Activated T-cell treated with anti-CD3 and anti-CD28 coated beads, Interleukin-2, amount 50 U/mL, for 72 hours (primary cell): ENCODE measurements around the gene CNKSR3. TPM values are rescaled to one million over a fixed set of nuclear protein-coding genes. Genes with fewer than 3 reads are reported as not detected.
A peak's percentile ranks its signal among the peaks of the same experiment; 100 is the strongest.
"Not testable (repeated sequence)": the region's sequence is repeated elsewhere in the genome, so short reads cannot be mapped to it uniquely, and the experiment has no call there.

Source experiments
- ATAC-seq, 2 donors: fragments of 150-1000 bp; cut with Tn5 transposase; replicated peaks in 1 of 2; 2 replicates each; pipeline ENCODE4 v1.10.0; 2021; ENCODE audit warnings: moderate library complexity in 2 of 2, mild to moderate bottlenecking in 1 of 2
- DNase-seq, 2 donors: peaks; one replicate each; pipeline ENCODE4 v3.0.0; 2021 to 2022; ENCODE audit warnings: mixed read lengths in 1 of 2
- H3K27ac Mint-ChIP-seq: one replicate; pipeline ENCODE4 v1.8.0; 2022; ENCODE audit warnings: mild to moderate bottlenecking, moderate library complexity, mixed read lengths
- H3K27me3 Mint-ChIP-seq: one replicate; pipeline ENCODE4 v1.8.0; 2022; ENCODE audit warnings: low read depth, mixed read lengths
- H3K36me3 Mint-ChIP-seq, 2 donors: one replicate each; pipeline ENCODE4 v1.8.0; 2022; ENCODE audit warnings: mixed read lengths in 2 of 2, mild to moderate bottlenecking in 1 of 2; ENCODE audit not compliant: insufficient read depth in 2 of 2
- H3K4me1 Mint-ChIP-seq: one replicate; pipeline ENCODE4 v1.8.0; 2022; ENCODE audit warnings: low read depth, mixed read lengths
- H3K4me3 Mint-ChIP-seq, 2 donors: one replicate each; pipeline ENCODE4 v1.8.0; 2022; ENCODE audit warnings: mild to moderate bottlenecking in 2 of 2, mixed read lengths in 2 of 2, moderate library complexity in 2 of 2
- H3K9me3 Mint-ChIP-seq, 2 donors: one replicate each; pipeline ENCODE4 v1.8.0; 2022; ENCODE audit warnings: mixed read lengths in 2 of 2
- total RNA-seq, 2 donors: library from RNA; stranded (reverse); gene quantifications; one replicate each; pipeline ENCODE4 v1.2.3, GENCODE V29; 2022

CNKSR3 gene
- total RNA-seq, 2 donors from 2014 or later, result 0.07 to 0.12 TPM

- H3K9me3 Mint-ChIP-seq, result no peaks in the 10 kb centered on the region
- DNase-seq, result no peak
Observed at GRCh38 chr6:154516276-154516675, 5.8 kb upstream of the CNKSR3 start.

DNA sequence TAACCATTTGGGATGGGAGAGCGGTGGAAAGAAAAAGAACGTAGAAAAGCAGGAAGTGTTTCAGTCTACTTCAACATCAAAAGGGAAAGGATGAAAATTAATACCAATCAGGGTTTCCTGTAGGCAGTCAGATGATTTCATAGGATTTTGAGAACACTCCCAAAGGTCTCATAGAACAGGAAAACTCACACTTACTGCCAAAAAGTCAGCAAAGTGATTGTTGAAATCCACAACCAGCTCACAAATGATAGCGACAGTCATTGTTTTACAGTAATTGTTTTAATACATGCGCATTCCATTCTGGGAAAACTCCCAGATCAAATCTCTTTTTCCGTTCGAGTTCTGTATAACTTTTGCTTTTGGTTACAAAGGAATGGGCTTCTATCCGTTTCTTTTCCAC is 5.3 kb upstream of the CNKSR3 start:
- Mint-ChIP-seq H3K36me3 (no peaks in the 10 kb centered on the region), H3K4me3 (no peak overlapping the region), H3K27me3 (peaks cover 34% of the 10 kb centered on the region), H3K27ac (no peak overlapping the region), H3K4me1 (peaks cover 4% of the 10 kb centered on the region), H3K9me3 (no peaks in the 10 kb centered on the region)
- no peak for DNase-seq
- no peak for ATAC-seq

More at GRCh38 chr6:154516276-154516675, 5.8 kb upstream of the CNKSR3 start:
- no peaks in the 10 kb centered on the region for H3K4me1 Mint-ChIP-seq
- H3K36me3 Mint-ChIP-seq, result no peaks in the 10 kb centered on the region
- no peak overlapping the region for H3K4me3 Mint-ChIP-seq
- no peak for ATAC-seq
- no peak overlapping the region for H3K27ac Mint-ChIP-seq
- H3K27me3 Mint-ChIP-seq, result peaks cover 34% of the 10 kb centered on the region

- H3K36me3 Mint-ChIP-seq, H3K27ac Mint-ChIP-seq, DNase-seq, ATAC-seq, H3K9me3 Mint-ChIP-seq, H3K4me3 Mint-ChIP-seq, H3K4me1 Mint-ChIP-seq: not testable (repeated sequence)
- H3K27me3 Mint-ChIP-seq, result peaks cover 29% of the 10 kb centered on the region
Observed at GRCh38 chr6:154515076-154515475, 4.6 kb upstream of the CNKSR3 start.

DNA sequence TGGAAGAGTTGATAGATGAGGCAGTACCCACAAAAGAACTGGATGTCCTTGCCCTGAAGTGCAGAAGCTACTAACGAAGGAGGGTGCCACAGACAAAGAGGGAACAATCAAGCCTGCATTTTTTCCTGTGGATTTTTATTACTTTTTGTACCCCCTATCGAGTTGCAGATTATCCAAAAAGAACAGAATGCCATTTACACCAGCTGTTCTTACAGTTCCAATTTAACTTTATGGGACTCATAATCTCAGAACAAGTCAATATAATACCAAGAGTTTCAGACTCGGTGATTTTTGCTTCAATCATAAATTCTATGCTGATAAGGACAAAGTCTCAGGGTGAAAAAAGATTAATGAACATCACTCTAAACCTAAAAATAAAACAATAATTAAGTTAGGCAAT is 4.0 kb upstream of the CNKSR3 start:
- ATAC-seq (no peak), DNase-seq (no peak)
- Mint-ChIP-seq H3K4me3 (no peak overlapping the region), H3K36me3 (no peaks in the 10 kb centered on the region), H3K9me3 (no peaks in the 10 kb centered on the region), H3K27me3 (peaks cover 24% of the 10 kb centered on the region), H3K4me1 (peaks cover 5% of the 10 kb centered on the region), H3K27ac (no peak overlapping the region)

DNA sequence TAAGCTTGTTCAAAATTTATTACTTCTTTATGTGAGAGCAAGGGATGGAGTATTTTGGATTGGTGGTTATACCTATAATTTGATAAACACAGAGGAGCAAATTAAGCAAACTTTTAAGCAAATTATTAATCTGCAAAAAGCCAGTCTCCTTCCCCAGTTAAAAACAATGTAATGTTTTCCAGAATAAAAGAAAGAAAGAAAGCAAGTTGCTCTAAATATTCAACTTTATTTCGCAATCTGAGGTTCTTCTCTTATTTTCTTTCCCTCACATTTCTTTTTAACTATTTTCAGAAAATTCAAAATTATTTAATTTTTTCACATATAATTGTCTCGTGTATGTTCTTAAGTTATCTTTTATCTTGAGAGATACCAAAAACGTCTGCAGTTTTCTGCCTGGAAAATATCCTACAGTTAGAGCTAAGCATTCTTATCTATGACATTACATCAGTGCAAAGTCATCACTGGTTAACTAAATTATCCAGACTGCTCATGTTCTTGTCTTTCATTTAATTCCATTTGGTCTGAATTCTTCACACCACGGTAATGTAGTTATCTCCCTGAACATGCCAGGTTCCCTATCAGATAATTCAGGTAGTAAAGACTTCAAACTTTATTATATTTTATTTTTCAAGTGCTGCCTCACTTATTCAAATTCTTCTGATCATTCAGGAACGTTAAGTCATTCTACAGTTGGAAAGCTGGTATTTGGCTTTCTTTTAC is 3.3 kb upstream of the CNKSR3 start:
- peaks cover 8% of the 10 kb centered on the region for H3K4me1 Mint-ChIP-seq
- ATAC-seq (no peak), DNase-seq (no peak)
- peaks cover 29% of the 10 kb centered on the region for H3K27me3 Mint-ChIP-seq
- H3K4me3 Mint-ChIP-seq, result no peak overlapping the region
- H3K9me3 Mint-ChIP-seq, result no peaks in the 10 kb centered on the region
- no peaks in the 10 kb centered on the region for H3K36me3 Mint-ChIP-seq
- H3K27ac Mint-ChIP-seq, result no peak overlapping the region

GRCh38 chr6:154512201-154512600 is 1.7 kb upstream of the CNKSR3 start:
- Mint-ChIP-seq H3K27me3 (peaks cover 44% of the 10 kb centered on the region), H3K4me3 (no peak overlapping the region), H3K36me3 (no peaks in the 10 kb centered on the region), H3K4me1 (peaks cover 10% of the 10 kb centered on the region), H3K9me3 (no peaks in the 10 kb centered on the region), H3K27ac (no peak overlapping the region)
- ATAC-seq (no peak), DNase-seq (no peak)

DNA sequence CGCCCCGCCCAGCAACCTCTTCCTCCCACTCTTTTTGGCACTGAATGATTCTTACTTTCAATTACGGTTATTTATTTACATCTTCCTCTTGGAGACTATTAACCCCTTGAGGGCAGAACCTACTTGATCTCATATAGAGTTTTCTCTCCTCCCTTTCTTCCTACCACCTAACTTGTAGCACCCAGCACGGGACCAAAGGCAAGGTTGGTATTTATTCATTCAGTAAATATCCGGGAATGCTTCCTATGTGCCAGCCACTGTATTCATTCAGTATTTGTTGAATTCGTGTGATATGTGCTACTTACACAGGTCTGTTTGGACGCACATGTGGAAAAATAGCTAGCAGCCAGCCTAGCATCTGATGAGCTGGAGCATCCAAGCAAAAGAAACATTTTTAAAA is 1.3 kb upstream of the CNKSR3 start:
- H3K27me3 Mint-ChIP-seq, result peaks cover 48% of the 10 kb centered on the region
- H3K9me3 Mint-ChIP-seq, result no peaks in the 10 kb centered on the region
- no peak for ATAC-seq
- no peaks in the 10 kb centered on the region for H3K36me3 Mint-ChIP-seq
- H3K27ac Mint-ChIP-seq, result peak overlapping the region; percentile 18
- H3K4me1 Mint-ChIP-seq, result peaks cover 10% of the 10 kb centered on the region
- DNase-seq, result no peak
- H3K4me3 Mint-ChIP-seq, result peak overlapping the region in 1 of 2 donors; percentile 62

DNA sequence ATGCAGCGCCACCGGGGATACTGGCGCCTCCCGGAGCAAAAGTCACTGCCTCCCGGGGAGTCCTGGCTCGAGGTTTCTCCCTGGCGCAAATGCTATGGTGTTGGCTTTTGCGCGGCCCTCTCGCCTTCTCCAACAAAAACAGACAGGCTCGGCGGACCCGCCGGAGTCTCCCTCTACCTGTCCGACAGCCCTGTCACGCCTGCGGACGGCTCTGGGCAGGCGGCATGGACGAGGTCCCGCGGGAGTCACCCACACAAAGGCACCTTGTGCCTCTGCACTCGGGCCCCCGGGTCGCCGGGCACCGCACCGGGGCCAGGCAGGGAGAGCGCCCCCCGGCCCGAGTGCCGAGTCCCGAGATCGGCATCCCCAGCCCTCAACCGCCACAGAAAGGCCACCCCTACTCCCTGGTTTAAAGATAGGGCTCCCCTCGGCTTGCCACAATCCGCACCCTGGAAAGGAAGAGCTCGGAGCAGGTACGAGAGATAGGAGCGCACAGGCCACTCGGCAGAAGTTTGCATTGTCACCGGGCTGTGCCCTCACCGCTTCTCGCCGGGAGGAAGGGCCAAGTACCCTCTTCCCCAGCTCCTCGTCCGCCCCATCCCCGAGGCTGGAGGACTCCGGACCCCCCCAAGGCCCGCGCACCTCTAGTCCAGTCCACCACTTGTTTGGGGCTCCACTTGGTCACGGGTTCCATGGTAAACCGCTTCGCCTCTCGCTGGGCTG is 903 bp downstream of the CNKSR3 start:
- peak; percentile 5 to 10 for DNase-seq
- peak; percentile 46 to 49 for ATAC-seq
- no peaks in the 10 kb centered on the region for H3K36me3 Mint-ChIP-seq
- H3K27ac Mint-ChIP-seq, result no peak overlapping the region
- H3K27me3 Mint-ChIP-seq, result peaks cover 61% of the 10 kb centered on the region
- peaks cover 10% of the 10 kb centered on the region for H3K4me1 Mint-ChIP-seq
- H3K9me3 Mint-ChIP-seq, result no peaks in the 10 kb centered on the region
- peak overlapping the region; percentile 80 to 81 for H3K4me3 Mint-ChIP-seq

GRCh38 chr6:154508573-154509375 is 1.7 kb downstream of the CNKSR3 start:
- peaks cover 69% of the 10 kb centered on the region for H3K27me3 Mint-ChIP-seq
- DNase-seq (no peak), ATAC-seq (no peak)
- H3K9me3 Mint-ChIP-seq, result no peaks in the 10 kb centered on the region
- H3K27ac Mint-ChIP-seq, result no peak overlapping the region
- no peaks in the 10 kb centered on the region for H3K36me3 Mint-ChIP-seq
- H3K4me3 Mint-ChIP-seq, result peak overlapping the region; percentile 80 to 81
- peaks cover 10% of the 10 kb centered on the region for H3K4me1 Mint-ChIP-seq

DNA sequence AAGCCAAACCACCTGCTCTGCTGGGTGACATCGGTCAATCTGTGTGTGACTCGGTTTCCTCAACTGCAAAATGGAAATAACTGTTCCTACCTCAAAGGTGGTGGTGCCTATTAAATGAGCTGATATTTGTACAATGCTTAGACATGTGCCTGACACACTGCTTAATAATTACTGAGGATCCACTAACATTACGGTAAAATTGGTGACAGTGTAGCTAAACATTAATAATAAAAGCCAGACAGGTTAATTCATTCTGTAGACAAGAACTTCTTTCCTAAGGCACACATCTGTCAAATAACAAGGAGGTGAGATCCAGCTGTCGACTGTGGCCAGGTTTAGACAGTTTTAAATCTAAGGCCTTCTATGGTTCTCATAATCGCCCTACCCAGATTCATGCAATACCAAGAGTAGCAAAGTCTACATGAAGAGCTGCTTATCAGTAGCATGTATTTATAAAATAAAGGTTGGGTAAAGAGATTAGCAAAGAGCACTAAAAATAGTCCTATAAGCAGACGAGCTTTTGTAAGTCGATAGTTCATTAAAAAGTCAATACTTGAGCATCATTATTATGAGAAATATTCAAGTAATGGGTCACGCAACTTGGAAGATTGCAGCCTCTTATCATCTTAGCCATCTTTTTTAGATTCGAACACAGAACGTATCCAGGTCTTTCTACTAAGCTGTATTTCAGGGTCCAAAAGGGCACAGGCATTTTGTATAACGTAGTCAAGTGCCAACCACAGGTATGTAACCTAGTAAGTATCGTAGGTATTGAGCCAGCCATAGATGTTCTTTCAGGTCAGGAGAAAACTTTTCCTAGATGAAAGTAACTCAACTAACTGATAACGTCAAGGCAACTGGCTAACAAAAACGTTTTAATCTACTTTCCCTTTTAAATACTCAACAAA is 3.2 kb downstream of the CNKSR3 start:
- DNase-seq, result no peak
- ATAC-seq, result no peak
- no peaks in the 10 kb centered on the region for H3K9me3 Mint-ChIP-seq
- no peaks in the 10 kb centered on the region for H3K36me3 Mint-ChIP-seq
- peaks cover 10% of the 10 kb centered on the region for H3K4me1 Mint-ChIP-seq
- H3K4me3 Mint-ChIP-seq, result no peak overlapping the region
- peaks cover 59% of the 10 kb centered on the region for H3K27me3 Mint-ChIP-seq
- no peak overlapping the region for H3K27ac Mint-ChIP-seq

DNA sequence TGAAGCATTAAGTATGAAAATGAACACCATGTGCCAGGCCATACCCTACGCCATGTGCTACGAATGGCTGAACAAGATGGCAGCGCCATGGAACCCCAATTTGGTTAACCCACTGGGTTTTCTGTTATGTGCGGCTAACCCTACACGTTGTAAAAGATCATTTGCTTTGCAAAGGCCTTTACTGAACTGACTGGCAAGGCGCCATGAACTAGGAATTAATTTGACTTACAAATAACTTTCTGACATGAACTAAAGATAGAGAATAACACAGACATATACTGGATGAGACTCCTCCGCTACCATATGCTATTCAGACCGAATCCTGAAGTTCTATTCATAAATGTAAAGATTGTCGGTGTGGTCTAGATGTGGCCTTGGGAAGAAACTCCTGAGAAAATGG is 3.9 kb downstream of the CNKSR3 start:
- Mint-ChIP-seq H3K27me3 (peaks cover 54% of the 10 kb centered on the region), H3K27ac (no peak overlapping the region), H3K4me3 (no peak overlapping the region), H3K36me3 (no peaks in the 10 kb centered on the region), H3K4me1 (peaks cover 11% of the 10 kb centered on the region), H3K9me3 (no peaks in the 10 kb centered on the region)
- no peak for DNase-seq
- ATAC-seq, result no peak

GRCh38 chr6:154506108-154506507 is 4.4 kb downstream of the CNKSR3 start:
- H3K4me1 Mint-ChIP-seq, result peaks cover 15% of the 10 kb centered on the region
- H3K4me3 Mint-ChIP-seq, result no peak overlapping the region
- no peaks in the 10 kb centered on the region for H3K36me3 Mint-ChIP-seq
- no peaks in the 10 kb centered on the region for H3K9me3 Mint-ChIP-seq
- peaks cover 56% of the 10 kb centered on the region for H3K27me3 Mint-ChIP-seq
- H3K27ac Mint-ChIP-seq, result no peak overlapping the region
- ATAC-seq (no peak), DNase-seq (no peak)
